ENCODE measurements around the gene NLRP6.
"Not testable (repeated sequence)": the region's sequence is repeated elsewhere in the genome, so short reads cannot be mapped to it uniquely, and the experiment has no call there.

Gene NLRP6

GRCh38 chr11:256952-257737, 21.1 kb upstream of the NLRP6 start:
- no peak for DNase-seq (ENCODE audit: low read depth in 2 of 2)

- no peak for DNase-seq (ENCODE audit: low read depth in 2 of 2)
Measured at GRCh38 chr11:257766-258493, 20.3 kb upstream of the NLRP6 start.

GRCh38 chr11:259413-259812, 18.8 kb upstream of the NLRP6 start:
- no peak for DNase-seq (ENCODE audit: low read depth in 2 of 2)

- no peak for DNase-seq (ENCODE audit: low read depth in 2 of 2)
Measured at GRCh38 chr11:261624-262023, 16.6 kb upstream of the NLRP6 start.

- DNase-seq (ENCODE audit: low read depth in 2 of 2), result no peak
Measured at GRCh38 chr11:266676-267439, 11.3 kb upstream of the NLRP6 start.

- peak in 1 of 2 experiments; percentile 46 for DNase-seq (ENCODE audit: low read depth in 2 of 2)
Measured at GRCh38 chr11:267491-267994, 10.7 kb upstream of the NLRP6 start.

GRCh38 chr11:268716-269145, 9.5 kb upstream of the NLRP6 start:
- not testable (repeated sequence) for DNase-seq (ENCODE audit: low read depth in 2 of 2)

GRCh38 chr11:269146-269890, 8.9 kb upstream of the NLRP6 start:
- DNase-seq (ENCODE audit: low read depth in 2 of 2), result peak in 1 of 2 experiments; percentile 28

GRCh38 chr11:270451-271318, 7.5 kb upstream of the NLRP6 start:
- no peak for DNase-seq (ENCODE audit: low read depth in 2 of 2)

- DNase-seq (ENCODE audit: low read depth in 2 of 2), result no peak
Measured at GRCh38 chr11:271319-271715, 6.9 kb upstream of the NLRP6 start.

- DNase-seq (ENCODE audit: low read depth in 2 of 2), result no peak
Measured at GRCh38 chr11:272195-272930, 5.8 kb upstream of the NLRP6 start.

- DNase-seq (ENCODE audit: low read depth in 2 of 2), result no peak
Measured at GRCh38 chr11:272931-273198, 5.3 kb upstream of the NLRP6 start.

- DNase-seq (ENCODE audit: low read depth in 2 of 2), result no peak
Measured at GRCh38 chr11:276219-276618, 2.0 kb upstream of the NLRP6 start.

- DNase-seq (ENCODE audit: low read depth in 2 of 2), result no peak
Measured at GRCh38 chr11:279040-279965, 1.1 kb downstream of the NLRP6 start.

- no peak for DNase-seq (ENCODE audit: low read depth in 2 of 2)
Measured at GRCh38 chr11:279966-280705, 1.9 kb downstream of the NLRP6 start.

GRCh38 chr11:280706-281485, 2.7 kb downstream of the NLRP6 start:
- no peak for DNase-seq (ENCODE audit: low read depth in 2 of 2)

- DNase-seq (ENCODE audit: low read depth in 2 of 2), result no peak
Measured at GRCh38 chr11:281486-282161, 3.4 kb downstream of the NLRP6 start.
